Measurements from ENCODE around the gene GRIN2A.

GRCh38 chr16:9766891-9767290 lies 415.3 kb downstream of the GRIN2A start:
- TF ChIP-seq CTCF (IDR thresholded peaks at IDR 0.05) (no peak), POLR2A (IDR thresholded peaks at IDR 0.05; ENCODE audit: low read length) (no peak), MAX (IDR thresholded peaks at IDR 0.05) (no peak), ZFP36 (IDR thresholded peaks at IDR 0.05; ENCODE audit: borderline replicate concordance, partially characterized antibody) (no peak), CBX2 (IDR thresholded peaks at IDR 0.05; ENCODE audit: borderline replicate concordance, low read depth) (no peak), USF2 (IDR thresholded peaks at IDR 0.05) (no peak), JUNB (IDR thresholded peaks at IDR 0.05) (no peak), E2F6 (IDR thresholded peaks at IDR 0.05; ENCODE audit: borderline replicate concordance, low read depth) (no peak), BHLHE40 (IDR thresholded peaks at IDR 0.05; ENCODE audit: low read depth, low read length) (no peak), HOXB5 (CRISPR knock-in tag; IDR thresholded peaks at IDR 0.05) (no peak), RCOR1 (IDR thresholded peaks at IDR 0.05; ENCODE audit: low read depth, low read length) (no peak), REST (IDR thresholded peaks at IDR 0.05) (no peak), MAFK (IDR thresholded peaks at IDR 0.05; ENCODE audit: partially characterized antibody) (no peak), EP300 (IDR thresholded peaks at IDR 0.05) (no peak)
